Progenitor cell of endocrine pancreas (in vitro differentiated cells): ENCODE results near the gene ACSF2. TPM values are rescaled to one million over a fixed set of nuclear protein-coding genes. Genes with fewer than 3 reads are reported as not detected.
A peak's percentile ranks its signal among the peaks of the same experiment; 100 is the strongest.
"Not testable (repeated sequence)": the region's sequence is repeated elsewhere in the genome, so short reads cannot be mapped to it uniquely, and the experiment has no call there.

Experiments used
- DNase-seq: peaks from one replicate; pipeline ENCODE4 v3.0.0; 2021; ENCODE audit warnings: low spot score; ENCODE audit not compliant: unreplicated experiment
- H3K27ac Mint-ChIP-seq: 2 replicates; pipeline ENCODE4 v1.8.0; 2021; ENCODE audit warnings: mild to moderate bottlenecking, moderate library complexity, mixed read lengths
- H3K27me3 Mint-ChIP-seq: 2 replicates; pipeline ENCODE4 v1.8.0; 2021; ENCODE audit warnings: mixed read lengths
- H3K36me3 Mint-ChIP-seq: 2 replicates; pipeline ENCODE4 v1.8.0; 2022; ENCODE audit warnings: mixed read lengths; ENCODE audit not compliant: insufficient read depth
- H3K4me1 Mint-ChIP-seq: 2 replicates; pipeline ENCODE4 v1.8.0; 2021; ENCODE audit warnings: low read depth, mixed read lengths
- H3K4me3 Mint-ChIP-seq: 2 replicates; pipeline ENCODE4 v1.8.0; 2021; ENCODE audit warnings: low read depth, mild to moderate bottlenecking, moderate library complexity, mixed read lengths
- H3K9me3 Mint-ChIP-seq: 2 replicates; pipeline ENCODE4 v1.8.0; 2021; ENCODE audit warnings: low read depth, mixed read lengths
- CTCF ChIP-seq: fragments of 200-600 bp; sonication (generic); IDR thresholded peaks from one replicate; pipeline ENCODE4 v1.5.0; 2021; ENCODE audit warnings: antibody characterized with exemption, mild to moderate bottlenecking; ENCODE audit not compliant: unreplicated experiment
- total RNA-seq: library from RNA; stranded (reverse); gene quantifications from 2 replicates; pipeline ENCODE4 v1.2.1, GENCODE V29; 2021

ACSF2 gene
- total RNA-seq, 1 donor from 2014 or later: 72.6 TPM

- no peak for TF ChIP-seq CTCF
- H3K4me1 Mint-ChIP-seq: peaks cover 14% of the 10 kb centered on the region
- H3K36me3 Mint-ChIP-seq: peaks cover 10% of the 10 kb centered on the region
- H3K9me3 Mint-ChIP-seq: no peaks in the 10 kb centered on the region
- H3K27ac Mint-ChIP-seq: peak overlapping the region; percentile 54
- no peak for DNase-seq
- H3K27me3 Mint-ChIP-seq: no peaks in the 10 kb centered on the region
- peak overlapping the region; percentile 83 for H3K4me3 Mint-ChIP-seq
Measured at GRCh38 chr17:50397919-50398285, 28.1 kb upstream of the ACSF2 start.

GRCh38 chr17:50398672-50399071 lies 27.3 kb upstream of the ACSF2 start:
- not testable (repeated sequence) for H3K27me3 Mint-ChIP-seq, H3K9me3 Mint-ChIP-seq, H3K27ac Mint-ChIP-seq, H3K36me3 Mint-ChIP-seq, H3K4me3 Mint-ChIP-seq, DNase-seq
- peaks cover 18% of the 10 kb centered on the region for H3K4me1 Mint-ChIP-seq

- H3K27me3 Mint-ChIP-seq, H3K27ac Mint-ChIP-seq, H3K9me3 Mint-ChIP-seq, H3K36me3 Mint-ChIP-seq, DNase-seq, H3K4me3 Mint-ChIP-seq: not testable (repeated sequence)
- H3K4me1 Mint-ChIP-seq: peaks cover 20% of the 10 kb centered on the region
Measured at GRCh38 chr17:50399591-50399990, 26.4 kb upstream of the ACSF2 start.

GRCh38 chr17:50405351-50405750 lies 20.7 kb upstream of the ACSF2 start:
- not testable (repeated sequence) for H3K36me3 Mint-ChIP-seq, H3K27me3 Mint-ChIP-seq, H3K4me3 Mint-ChIP-seq, H3K9me3 Mint-ChIP-seq, DNase-seq, H3K27ac Mint-ChIP-seq
- peaks cover 11% of the 10 kb centered on the region for H3K4me1 Mint-ChIP-seq

GRCh38 chr17:50406578-50406977 lies 19.4 kb upstream of the ACSF2 start:
- Mint-ChIP-seq H3K4me1 (peaks cover 11% of the 10 kb centered on the region), H3K36me3 (no peaks in the 10 kb centered on the region), H3K9me3 (no peaks in the 10 kb centered on the region), H3K27ac (no peak overlapping the region), H3K4me3 (no peak overlapping the region), H3K27me3 (peaks cover 8% of the 10 kb centered on the region)
- DNase-seq: no peak
- no peak for TF ChIP-seq CTCF

GRCh38 chr17:50407921-50408320 lies 18.1 kb upstream of the ACSF2 start:
- H3K4me1 Mint-ChIP-seq: peaks cover 14% of the 10 kb centered on the region
- TF ChIP-seq CTCF: no peak
- H3K4me3 Mint-ChIP-seq: no peak overlapping the region
- H3K27ac Mint-ChIP-seq: no peak overlapping the region
- H3K36me3 Mint-ChIP-seq: no peaks in the 10 kb centered on the region
- no peak for DNase-seq
- peaks cover 5% of the 10 kb centered on the region for H3K9me3 Mint-ChIP-seq
- peaks cover 8% of the 10 kb centered on the region for H3K27me3 Mint-ChIP-seq

GRCh38 chr17:50412188-50412732 lies 13.8 kb upstream of the ACSF2 start:
- H3K36me3 Mint-ChIP-seq: no peaks in the 10 kb centered on the region
- H3K27me3 Mint-ChIP-seq: no peaks in the 10 kb centered on the region
- no peak for TF ChIP-seq CTCF
- peaks cover 5% of the 10 kb centered on the region for H3K9me3 Mint-ChIP-seq
- no peak overlapping the region for H3K4me3 Mint-ChIP-seq
- peaks cover 12% of the 10 kb centered on the region for H3K4me1 Mint-ChIP-seq
- H3K27ac Mint-ChIP-seq: peak overlapping the region; percentile 22
- no peak for DNase-seq
